ENCODE results near the gene MYH9. TPM values are rescaled to one million over a fixed set of nuclear protein-coding genes. Genes with fewer than 3 reads are reported as not detected.

Gene MYH9
- total RNA-seq, 1 donor from 2014 or later: 378 TPM

- H3K27me3 ChIP-seq (ENCODE audit: control insufficient read depth, insufficient read depth, low read length): no peaks in the 10 kb centered on the region
Measured at GRCh38 chr22:36350751-36351594, 36.8 kb downstream of the MYH9 start.

GRCh38 chr22:36349726-36350125 lies 38.0 kb downstream of the MYH9 start:
- FAIRE-seq (no peak), DNase-seq (ENCODE audit: low read depth) (no peak)
- H3K4me3 ChIP-seq (ENCODE audit: low read depth, low read length): no peak overlapping the region
- TF ChIP-seq CTCF (IDR thresholded peaks at IDR 0.05; ENCODE audit: insufficient read depth, low read length, severe bottlenecking): no peak
- H3K36me3 ChIP-seq (ENCODE audit: control insufficient read depth, insufficient read depth, low read length): peaks cover 16% of the 10 kb centered on the region
- no peaks in the 10 kb centered on the region for H3K27me3 ChIP-seq (ENCODE audit: control insufficient read depth, insufficient read depth, low read length)

More at GRCh38 chr22:36350751-36351594, 36.8 kb downstream of the MYH9 start:
- Histone ChIP-seq H3K36me3 (ENCODE audit: control insufficient read depth, insufficient read depth, low read length) (peaks cover 14% of the 10 kb centered on the region), H3K4me3 (ENCODE audit: low read depth, low read length) (no peak overlapping the region)
- no peak for FAIRE-seq
- peak; percentile 51 for DNase-seq (ENCODE audit: low read depth)
- TF ChIP-seq CTCF (IDR thresholded peaks at IDR 0.05; ENCODE audit: insufficient read depth, low read length, severe bottlenecking): peak; percentile 17

GRCh38 chr22:36348760-36349159 lies 39.0 kb downstream of the MYH9 start:
- no peaks in the 10 kb centered on the region for H3K27me3 ChIP-seq (ENCODE audit: control insufficient read depth, insufficient read depth, low read length)
- TF ChIP-seq CTCF (IDR thresholded peaks at IDR 0.05; ENCODE audit: insufficient read depth, low read length, severe bottlenecking): no peak
- peaks cover 18% of the 10 kb centered on the region for H3K36me3 ChIP-seq (ENCODE audit: control insufficient read depth, insufficient read depth, low read length)
- FAIRE-seq (no peak), DNase-seq (ENCODE audit: low read depth) (no peak)
- no peak overlapping the region for H3K4me3 ChIP-seq (ENCODE audit: low read depth, low read length)

- TF ChIP-seq CTCF (IDR thresholded peaks at IDR 0.05; ENCODE audit: insufficient read depth, low read length, severe bottlenecking): no peak
- no peak overlapping the region for H3K4me3 ChIP-seq (ENCODE audit: low read depth, low read length)
- FAIRE-seq (no peak), DNase-seq (ENCODE audit: low read depth) (no peak)
- peaks cover 27% of the 10 kb centered on the region for H3K36me3 ChIP-seq (ENCODE audit: control insufficient read depth, insufficient read depth, low read length)
- H3K27me3 ChIP-seq (ENCODE audit: control insufficient read depth, insufficient read depth, low read length): no peaks in the 10 kb centered on the region
Measured at GRCh38 chr22:36347094-36347493, 40.7 kb downstream of the MYH9 start.

GRCh38 chr22:36344106-36344827 lies 43.5 kb downstream of the MYH9 start:
- no peak for TF ChIP-seq CTCF (IDR thresholded peaks at IDR 0.05; ENCODE audit: insufficient read depth, low read length, severe bottlenecking)
- Histone ChIP-seq H3K27me3 (ENCODE audit: control insufficient read depth, insufficient read depth, low read length) (no peaks in the 10 kb centered on the region), H3K4me3 (ENCODE audit: low read depth, low read length) (no peak overlapping the region), H3K36me3 (ENCODE audit: control insufficient read depth, insufficient read depth, low read length) (peaks cover 44% of the 10 kb centered on the region)
- FAIRE-seq (peak; percentile 43), DNase-seq (ENCODE audit: low read depth) (no peak)

Measured in bronchial epithelial cell (primary cell).